GM21786 (cell line): Measurements from ENCODE around the gene PLD1.
"Not testable (repeated sequence)": the region's sequence is repeated elsewhere in the genome, so short reads cannot be mapped to it uniquely, and the experiment has no call there.

Source experiments
- ATAC-seq: cut with Tn5 transposase; IDR thresholded peaks from one replicate; pipeline ENCODE4 v1.9.1; 2021; ENCODE audit not compliant: unreplicated experiment

Gene PLD1, protein sequence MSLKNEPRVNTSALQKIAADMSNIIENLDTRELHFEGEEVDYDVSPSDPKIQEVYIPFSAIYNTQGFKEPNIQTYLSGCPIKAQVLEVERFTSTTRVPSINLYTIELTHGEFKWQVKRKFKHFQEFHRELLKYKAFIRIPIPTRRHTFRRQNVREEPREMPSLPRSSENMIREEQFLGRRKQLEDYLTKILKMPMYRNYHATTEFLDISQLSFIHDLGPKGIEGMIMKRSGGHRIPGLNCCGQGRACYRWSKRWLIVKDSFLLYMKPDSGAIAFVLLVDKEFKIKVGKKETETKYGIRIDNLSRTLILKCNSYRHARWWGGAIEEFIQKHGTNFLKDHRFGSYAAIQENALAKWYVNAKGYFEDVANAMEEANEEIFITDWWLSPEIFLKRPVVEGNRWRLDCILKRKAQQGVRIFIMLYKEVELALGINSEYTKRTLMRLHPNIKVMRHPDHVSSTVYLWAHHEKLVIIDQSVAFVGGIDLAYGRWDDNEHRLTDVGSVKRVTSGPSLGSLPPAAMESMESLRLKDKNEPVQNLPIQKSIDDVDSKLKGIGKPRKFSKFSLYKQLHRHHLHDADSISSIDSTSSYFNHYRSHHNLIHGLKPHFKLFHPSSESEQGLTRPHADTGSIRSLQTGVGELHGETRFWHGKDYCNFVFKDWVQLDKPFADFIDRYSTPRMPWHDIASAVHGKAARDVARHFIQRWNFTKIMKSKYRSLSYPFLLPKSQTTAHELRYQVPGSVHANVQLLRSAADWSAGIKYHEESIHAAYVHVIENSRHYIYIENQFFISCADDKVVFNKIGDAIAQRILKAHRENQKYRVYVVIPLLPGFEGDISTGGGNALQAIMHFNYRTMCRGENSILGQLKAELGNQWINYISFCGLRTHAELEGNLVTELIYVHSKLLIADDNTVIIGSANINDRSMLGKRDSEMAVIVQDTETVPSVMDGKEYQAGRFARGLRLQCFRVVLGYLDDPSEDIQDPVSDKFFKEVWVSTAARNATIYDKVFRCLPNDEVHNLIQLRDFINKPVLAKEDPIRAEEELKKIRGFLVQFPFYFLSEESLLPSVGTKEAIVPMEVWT

DNA sequence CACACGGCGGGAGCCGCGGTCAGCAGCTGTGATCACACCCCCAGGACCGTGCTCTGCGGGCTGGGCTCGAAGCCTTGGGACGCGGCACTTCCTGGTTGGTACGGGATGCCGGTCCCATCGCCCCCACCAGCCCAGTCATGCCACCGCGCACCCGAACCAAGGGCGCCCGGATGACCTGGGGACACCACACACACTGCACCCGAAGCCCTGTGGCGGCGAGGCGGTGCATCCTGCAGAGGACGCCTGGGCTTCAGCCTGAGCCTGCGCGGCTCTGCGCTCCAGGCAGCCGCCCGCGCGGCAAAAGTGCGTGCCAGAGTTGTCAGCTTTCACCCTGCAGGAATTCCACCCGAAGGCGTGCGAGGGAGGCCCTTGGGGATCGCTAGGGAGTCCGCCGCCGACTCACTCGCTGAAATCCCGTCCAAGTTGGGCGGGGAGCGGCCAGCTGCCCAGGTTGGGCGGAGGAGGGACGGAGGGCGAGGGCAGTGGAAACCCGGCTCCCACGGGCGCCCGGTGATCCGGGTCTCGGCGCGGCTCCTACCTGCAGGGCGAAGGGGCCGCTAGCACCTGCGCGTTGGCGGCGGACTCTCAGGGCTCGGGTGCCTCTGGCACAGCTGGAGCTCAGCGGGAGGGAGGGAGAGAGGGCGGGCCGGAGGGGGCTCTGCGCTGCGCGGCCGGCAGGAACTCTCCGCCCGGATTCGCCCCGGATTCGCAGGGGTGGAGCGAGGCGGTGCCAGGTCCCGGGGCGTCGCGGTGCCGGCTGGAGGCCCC lies at the start of gene PLD1:
TSS of gene PLD1 (minus strand) at position 623 of the 768 bp plus-strand sequence. CDS start 72,432 bp downstream, outside the sequence.
- ATAC-seq = peak; percentile 40

DNA sequence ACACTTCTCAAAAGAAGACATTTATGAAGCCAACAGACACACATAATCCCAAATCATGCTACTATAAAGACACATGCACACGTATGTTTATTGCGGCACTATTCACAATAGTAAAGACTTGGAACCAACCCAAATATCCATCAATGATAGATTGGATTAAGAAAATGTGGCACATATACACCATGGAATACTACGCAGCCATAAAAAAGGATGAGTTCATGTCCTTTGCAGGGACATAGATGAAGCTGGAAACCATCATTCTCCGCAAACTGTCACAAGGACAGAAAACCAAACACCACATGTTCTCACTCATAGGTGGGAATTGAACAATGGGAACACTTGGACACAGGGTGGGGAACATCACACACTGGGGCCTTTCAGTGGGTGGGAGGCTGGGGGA lies 48.5 kb upstream of the PLD1 start:
- ATAC-seq = not testable (repeated sequence)

DNA sequence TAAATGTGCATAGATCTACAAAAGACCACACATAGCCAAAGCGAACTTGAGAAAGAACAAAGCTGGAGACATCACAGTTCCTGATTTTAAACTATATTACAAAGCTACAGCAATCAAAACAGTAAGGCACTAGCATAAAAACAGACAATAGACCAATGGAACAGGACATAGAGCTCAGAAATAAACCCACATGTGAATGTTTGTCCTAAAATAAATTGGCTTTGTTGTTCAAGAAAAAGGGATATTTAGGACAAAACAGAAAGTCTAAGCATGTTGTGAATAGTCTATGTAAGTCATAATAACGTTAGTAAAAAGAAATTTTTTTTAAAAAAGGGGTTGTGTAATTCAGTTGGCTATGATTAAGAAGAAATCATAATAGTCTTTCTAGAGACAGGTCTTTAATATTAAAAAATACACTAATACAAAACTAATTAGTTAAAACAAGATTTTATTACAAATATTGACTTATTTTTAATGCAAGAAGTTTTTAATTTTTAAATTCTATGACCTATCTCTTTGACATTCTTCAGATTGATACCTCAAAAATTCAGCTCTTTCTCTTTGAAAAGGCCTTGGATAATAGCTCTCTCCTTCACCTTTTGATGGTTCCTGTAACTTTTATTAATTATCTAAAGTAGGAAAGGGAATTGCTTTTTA lies 44.5 kb upstream of the PLD1 start:
- no peak for ATAC-seq

DNA sequence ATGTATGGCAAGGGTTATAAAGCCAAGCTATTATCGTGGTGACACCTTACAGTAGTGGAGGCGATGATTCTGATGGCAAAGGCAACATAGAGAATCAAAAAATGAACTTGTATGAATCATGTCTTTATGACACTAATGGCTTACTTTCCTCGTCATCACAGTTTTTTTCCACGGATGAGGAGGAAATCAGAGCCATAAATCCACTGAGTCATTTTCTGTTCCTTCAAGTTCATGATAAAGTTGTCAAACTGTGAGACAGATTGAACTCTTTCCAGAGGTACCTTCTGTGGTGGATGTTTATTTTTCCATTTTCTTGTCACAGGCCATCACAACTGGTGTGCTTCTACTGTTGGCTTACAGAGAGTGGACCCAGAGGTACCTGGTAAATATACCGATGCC lies 41.4 kb upstream of the PLD1 start:
- ATAC-seq = no peak

DNA sequence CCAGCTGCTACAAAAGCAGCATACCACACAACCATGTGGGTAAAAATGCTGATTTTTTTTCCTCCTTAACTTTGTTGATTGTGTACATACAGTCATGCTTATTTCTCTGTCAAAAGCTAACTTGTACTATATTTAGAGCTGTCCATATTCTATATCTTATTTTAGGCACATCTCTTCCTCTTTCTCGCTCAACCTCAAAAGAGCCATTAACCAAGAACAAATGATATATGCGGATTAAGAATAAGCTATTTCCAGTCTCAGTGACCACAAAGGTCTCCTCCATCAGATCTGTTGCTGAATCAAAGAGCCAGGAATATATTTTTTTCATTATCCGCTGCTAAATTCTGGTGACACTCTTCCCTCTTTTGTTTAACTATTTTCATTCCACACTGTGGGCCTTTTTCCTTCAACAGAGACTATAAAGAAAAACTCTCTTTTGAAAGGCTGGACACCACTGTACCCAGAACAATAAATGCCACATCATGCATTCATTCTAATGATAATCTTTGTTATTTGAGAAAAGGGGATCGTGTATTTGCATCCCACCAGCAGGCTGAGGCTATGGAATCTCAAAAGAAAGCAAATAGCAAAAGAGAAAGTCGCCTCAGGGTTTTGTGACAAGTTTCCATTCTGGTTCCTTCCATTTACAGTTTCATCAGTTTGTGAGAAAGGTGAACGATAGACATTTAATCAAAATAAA lies 40.8 kb upstream of the PLD1 start:
- ATAC-seq = no peak

DNA sequence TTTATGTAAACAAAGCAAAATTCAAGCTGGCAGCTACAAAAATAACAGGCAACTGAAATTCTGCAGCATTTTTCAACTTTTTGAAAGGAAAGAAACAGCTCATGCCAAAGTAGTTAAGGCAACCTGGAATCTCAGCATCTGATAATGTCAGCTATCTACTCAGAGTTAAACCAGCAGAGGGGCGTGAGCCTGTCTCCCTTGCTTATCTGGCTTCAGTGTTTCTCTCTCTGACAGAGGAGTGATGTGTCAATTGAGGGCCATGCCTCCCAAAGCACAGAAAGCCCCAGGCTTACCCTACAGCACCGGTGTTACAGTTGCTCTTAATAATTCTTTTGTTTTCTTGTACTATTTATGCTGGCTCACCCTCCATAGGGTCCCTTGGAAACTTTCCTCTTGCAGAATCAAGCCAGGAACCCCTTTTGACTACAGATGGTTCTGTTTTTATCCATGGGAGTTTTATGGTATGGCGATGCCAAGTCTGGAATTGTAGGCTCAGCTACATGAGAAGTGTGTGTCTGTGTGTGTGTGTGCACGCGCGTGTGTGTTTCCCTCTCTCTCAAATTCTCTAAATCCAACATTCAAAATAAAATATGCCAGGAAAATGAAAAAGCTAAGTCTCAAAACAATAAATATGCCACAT lies 40.2 kb upstream of the PLD1 start:
- ATAC-seq = no peak

DNA sequence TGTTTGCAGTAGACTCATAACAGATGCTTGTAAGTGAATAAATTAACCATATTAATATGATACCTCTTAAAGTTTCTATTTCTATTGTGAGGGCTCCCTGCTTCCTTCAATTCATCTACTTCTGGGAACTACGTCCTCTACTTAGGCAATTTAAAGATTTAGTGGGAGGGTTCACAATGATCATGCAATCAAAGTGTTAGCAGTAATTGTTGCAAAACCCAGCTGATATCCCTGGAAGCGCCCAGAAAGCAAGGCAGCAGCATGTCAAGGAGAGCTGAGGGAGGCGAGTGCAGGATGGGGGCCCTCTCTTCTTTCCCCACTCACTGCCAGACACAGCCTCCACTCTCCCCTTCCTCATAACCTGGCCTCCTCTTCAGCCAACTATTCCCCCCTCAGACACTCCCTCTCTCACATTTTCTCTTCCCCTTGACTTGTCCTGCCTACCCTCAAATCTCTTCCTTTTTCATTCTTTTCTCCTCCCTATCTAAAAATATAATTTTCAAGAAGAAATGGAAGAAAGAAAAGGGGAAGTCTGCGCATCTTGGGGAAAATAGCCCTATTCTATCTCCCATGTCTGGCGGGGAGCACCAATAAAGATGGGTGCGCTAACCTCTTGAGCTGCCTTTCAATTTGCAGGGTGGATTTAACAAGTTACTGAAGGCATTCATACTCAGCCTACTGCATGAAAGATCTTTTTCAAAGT lies 39.5 kb upstream of the PLD1 start:
- no peak for ATAC-seq

DNA sequence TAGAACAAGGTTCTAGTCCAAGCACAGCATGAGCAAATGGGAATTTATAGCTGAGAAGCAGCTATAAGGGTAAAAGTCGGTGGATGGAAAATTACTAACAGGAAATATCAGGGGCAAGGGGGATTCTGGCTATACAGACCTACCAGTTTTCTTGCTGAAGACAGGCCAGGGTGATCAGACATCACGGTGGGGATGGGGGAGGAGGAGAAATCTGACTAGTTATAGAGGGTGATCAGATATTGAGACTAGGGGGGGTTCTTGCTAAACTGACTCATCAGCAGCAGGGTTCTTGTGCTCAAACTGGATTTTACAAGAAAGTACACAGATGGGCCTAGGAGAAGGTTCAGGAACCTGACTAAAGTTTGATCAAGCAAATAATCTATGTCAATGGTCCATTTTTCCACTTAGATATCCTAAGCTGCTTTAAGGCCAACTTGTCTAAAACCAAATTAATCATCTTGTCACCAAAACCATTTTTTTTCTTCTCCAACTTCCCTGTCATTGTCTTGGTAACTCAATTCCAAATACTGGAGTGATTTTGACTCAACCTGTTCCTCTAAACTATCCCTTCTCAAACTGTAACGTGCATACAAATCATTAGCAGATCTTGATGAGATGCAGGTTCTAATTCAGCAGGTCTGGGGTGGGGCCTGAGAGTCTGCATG lies 37.4 kb upstream of the PLD1 start:
- no peak for ATAC-seq

DNA sequence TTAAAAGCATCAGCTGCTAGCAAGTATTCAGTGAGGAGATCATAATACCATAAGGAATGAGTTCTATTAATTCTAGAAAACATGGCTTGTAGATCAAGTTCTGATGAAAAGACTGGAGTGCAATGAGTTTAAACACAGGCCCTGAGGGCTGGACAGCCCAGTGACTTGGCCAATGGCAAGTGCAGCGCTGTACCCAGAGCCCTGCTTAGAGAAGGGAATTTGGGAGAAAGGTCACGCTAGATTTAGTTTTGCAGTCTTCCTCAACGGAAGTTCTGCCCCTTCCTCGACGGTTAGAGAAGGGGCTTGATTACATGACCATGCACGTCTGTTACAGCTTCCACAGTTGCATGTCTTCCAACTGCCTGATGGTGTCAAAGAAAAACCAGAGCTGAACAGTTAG lies 36.9 kb upstream of the PLD1 start:
- no peak for ATAC-seq

DNA sequence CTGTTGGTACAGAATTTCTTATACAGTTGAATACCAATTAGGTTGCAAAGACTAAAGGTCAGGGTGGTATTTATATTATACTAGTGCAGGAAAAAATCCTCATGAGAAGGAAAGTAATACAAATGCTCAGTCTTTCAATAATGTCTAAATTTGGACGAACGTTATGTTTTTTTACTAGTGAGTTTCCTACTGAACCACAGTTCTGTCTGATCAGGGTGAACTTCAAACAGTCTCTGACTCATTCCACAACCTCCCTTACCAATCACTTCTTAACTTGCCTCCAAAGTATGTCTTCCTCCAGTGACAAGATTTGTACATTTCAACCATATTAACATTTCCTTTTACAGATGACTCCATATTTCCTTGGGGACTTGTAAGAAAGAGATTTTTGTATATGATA lies 36.3 kb upstream of the PLD1 start:
- ATAC-seq = peak; percentile 96

DNA sequence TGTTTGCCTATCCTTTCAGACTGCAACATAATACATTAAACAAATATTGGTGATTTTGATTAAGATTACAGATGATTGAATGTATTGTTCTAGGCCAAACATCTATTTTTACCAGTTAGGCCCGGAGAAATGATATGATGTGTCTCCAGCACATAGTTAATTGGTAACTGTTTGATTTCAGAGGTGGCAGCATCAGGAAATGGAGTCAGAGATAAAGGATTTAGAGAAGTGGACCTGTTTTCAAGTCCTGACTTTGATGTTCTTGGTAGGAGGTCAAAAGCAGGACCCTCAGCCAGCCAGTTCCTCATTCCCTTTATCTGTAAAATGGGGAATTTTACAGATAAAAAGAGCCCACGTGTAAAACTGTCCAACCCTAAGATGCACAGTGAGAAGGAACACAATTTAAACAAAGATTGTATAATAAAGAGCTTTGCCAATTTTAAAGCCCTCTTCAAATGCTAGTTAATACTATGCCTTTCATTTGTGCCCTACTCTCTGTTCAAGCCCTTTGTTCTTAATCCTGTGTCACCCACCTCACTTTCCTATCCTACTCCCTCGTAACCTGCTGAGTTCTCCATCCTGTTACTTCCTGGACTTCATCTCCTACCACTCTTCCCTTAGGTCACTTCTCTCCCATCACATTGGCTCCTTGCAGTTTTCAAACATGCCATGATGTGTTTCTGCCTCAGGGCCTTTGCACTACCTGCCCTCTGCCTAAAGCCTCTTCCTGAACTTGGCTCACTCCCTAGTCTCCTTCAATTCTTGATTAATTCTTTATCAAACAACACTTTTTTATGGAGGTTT lies 35.4 kb upstream of the PLD1 start:
- ATAC-seq = no peak

DNA sequence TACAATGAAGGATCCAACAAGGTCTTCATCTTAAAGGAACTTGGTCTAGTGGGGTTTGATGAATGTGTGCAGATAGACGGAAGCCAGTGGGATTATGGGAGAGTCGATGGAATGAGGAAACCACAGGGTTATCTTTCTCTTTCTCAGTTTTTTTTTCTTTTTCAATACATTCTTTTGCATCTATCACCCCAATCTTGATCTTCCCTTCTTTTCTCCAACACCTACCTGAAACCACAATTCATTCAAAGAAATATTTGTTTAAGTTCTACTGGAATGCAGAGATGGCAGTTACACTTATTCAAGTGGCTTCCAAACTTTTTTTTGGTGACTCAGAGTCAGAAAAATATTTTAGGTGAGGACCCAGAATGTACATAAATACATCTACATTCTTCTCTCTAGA lies 34.6 kb upstream of the PLD1 start:
- no peak for ATAC-seq

DNA sequence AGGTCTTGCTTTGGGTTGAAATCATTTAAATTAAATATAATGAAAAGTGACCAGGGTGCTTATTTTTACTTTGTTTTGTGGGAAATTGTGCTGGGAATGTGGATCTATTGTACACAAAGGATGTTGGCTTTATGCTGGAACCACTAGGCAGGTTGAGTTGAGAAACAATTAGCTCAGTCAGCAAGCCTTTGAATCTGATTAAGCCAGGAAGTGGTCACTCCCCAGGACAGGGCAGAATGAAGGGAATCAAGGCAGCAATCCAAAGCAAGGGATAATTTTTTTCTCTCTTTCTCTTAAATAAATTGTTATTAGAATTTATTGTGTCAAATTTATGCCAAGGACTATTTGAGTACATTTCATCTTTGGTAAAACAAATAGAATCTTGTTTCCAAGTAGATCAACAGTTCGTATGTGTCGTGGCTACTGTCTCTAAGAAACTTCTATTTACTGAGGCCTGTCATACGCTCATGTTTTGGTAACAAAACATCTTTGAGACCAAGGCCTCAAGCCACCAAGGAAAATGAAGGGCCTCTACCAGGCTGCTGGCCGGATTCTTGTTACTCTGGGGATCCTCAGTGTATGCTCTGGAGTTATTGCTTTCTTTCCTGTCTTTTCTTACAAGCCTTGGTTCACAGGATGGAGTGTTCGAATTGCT lies 32.7 kb upstream of the PLD1 start, which contains the start of gene TMEM212:
TSS of gene TMEM212 (plus strand) at position 486 of the 655 bp plus-strand sequence. CDS start at position 521, 35 bp downstream.
- no peak for ATAC-seq

DNA sequence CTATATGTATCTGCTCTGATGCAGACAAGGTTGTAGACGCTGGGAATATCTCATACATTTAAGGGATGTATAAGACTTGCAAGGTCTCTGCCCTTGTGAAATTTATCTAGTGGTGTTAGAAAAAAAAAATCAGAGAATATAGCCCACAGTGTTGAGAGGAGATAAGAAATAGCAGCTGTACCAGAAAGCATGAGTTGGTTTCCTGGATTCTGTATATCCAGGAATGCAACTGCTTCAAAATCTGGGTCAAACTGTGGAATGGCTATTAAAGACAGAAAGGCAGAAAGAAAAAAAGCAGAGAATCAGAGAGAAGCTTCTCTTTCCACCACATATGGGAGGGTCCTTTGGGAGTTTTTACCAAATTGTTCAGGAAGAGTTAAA lies 31.3 kb upstream of the PLD1 start:
- no peak for ATAC-seq

DNA sequence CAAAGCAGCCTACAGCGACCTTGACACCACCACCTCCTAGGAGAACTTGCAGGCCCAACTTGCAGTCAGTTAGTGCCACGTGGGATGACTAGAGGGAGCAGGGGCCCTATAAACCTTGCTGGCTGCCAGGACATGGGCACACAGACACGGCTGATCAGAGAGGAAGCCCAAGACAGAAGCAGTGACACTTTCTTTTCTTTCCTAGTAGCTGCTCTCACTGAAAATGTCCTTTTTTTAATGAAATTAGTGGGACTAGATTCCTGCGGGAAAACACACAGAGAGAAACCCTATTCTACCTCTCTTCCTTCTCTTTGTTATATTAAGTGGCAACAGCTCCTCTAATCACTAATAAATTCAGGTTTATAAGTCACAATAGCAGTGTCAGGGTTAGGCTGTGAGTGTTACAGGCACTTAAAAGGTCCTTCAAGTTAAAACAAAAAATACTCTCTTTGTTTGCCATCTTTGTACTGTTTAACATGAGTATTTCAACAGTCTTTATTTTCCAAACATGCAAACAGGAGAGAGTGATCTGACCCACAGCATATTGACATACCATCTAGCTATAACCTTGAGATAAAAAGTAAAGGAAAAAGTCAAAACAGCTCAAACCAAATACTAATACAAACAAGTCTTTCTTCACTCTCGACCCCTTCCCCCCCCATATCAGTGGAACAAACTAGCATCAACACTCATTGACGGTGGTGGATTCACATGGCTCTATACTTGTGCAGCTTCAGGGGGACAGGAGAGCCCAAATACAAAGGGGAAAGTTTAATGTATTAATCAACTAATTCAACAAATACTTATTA lies 30.7 kb upstream of the PLD1 start:
- ATAC-seq = no peak

DNA sequence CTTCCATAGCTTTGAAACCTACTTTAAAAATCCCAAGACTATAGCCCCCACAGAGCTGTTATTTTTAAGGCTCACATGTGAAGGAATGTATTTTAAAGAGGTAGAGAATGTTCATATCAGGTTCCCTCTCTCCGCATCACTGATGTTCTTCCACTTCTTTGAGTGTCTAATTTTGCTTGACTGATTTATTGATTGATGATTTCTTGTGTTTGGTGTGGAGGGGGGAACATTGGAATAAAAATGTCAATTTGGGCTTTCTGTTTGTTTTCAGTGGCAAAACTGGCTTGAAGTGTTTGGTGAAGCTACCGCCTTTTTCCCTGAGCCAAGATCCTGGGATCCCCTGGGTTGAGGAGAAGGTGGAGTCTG lies 30.1 kb upstream of the PLD1 start:
- no peak for ATAC-seq
